Karpas-422 (cell line): ENCODE results near the gene PREPL. TPM values are rescaled to one million over a fixed set of nuclear protein-coding genes. Genes with fewer than 3 reads are reported as not detected.
"Not testable (repeated sequence)": the region's sequence is repeated elsewhere in the genome, so short reads cannot be mapped to it uniquely, and the experiment has no call there.

Experiments used
- DNase-seq: peaks from one replicate; pipeline ENCODE4 v3.0.0-alpha.2; 2015
- H2AFZ ChIP-seq: fragments of 200-600 bp; sonication (generic); 2 replicates; pipeline ENCODE4 v1.6.1; 2014; ENCODE audit warnings: antibody characterized with exemption, low read length, mixed read lengths
- H3K27ac ChIP-seq: fragments of 200-600 bp; sonication (generic); 2 replicates; pipeline ENCODE4 v1.5.1; 2014; ENCODE audit warnings: mild to moderate bottlenecking, low read length, moderate library complexity
- H3K27me3 ChIP-seq: fragments of 200-600 bp; sonication (generic); 2 replicates; pipeline ENCODE4 v1.6.1; 2014; ENCODE audit warnings: low read length, mixed read lengths
- H3K36me3 ChIP-seq: fragments of 200-600 bp; sonication (generic); 2 replicates; pipeline ENCODE4 v1.6.1; 2014; ENCODE audit warnings: low read length, mixed read lengths; ENCODE audit not compliant: insufficient read depth
- H3K4me1 ChIP-seq: fragments of 200-600 bp; sonication (generic); 2 replicates; pipeline ENCODE4 v1.6.1; 2014; ENCODE audit warnings: mild to moderate bottlenecking, low read length, mixed read lengths
- H3K4me2 ChIP-seq: fragments of 200-600 bp; sonication (generic); 2 replicates; pipeline ENCODE4 v1.6.1; 2014; ENCODE audit warnings: low read length, low read depth, mild to moderate bottlenecking; ENCODE audit not compliant: poor library complexity, severe bottlenecking
- H3K4me3 ChIP-seq: fragments of 200-600 bp; sonication (generic); 2 replicates; pipeline ENCODE4 v1.5.1; 2014; ENCODE audit warnings: mild to moderate bottlenecking, antibody characterized with exemption, low read length, mixed read lengths
- H3K79me2 ChIP-seq: fragments of 200-600 bp; sonication (generic); 2 replicates; pipeline ENCODE4 v1.6.1; 2014; ENCODE audit warnings: mild to moderate bottlenecking, low read length, mixed read lengths
- H3K9ac ChIP-seq: fragments of 200-600 bp; sonication (generic); 2 replicates; pipeline ENCODE4 v1.6.0; 2014; ENCODE audit warnings: low read length
- H3K9me2 ChIP-seq: fragments of 200-600 bp; sonication (generic), shearing (Covaris generic); replicated peaks from 2 replicates; pipeline ENCODE4 v1.6.0; 2014; ENCODE audit warnings: mild to moderate bottlenecking, low read length, moderate library complexity; ENCODE audit not compliant: insufficient read depth
- H3K9me3 ChIP-seq: fragments of 300-700, 200-600 bp; sonication (generic); 2 replicates; pipeline ENCODE4 v1.6.1; 2014; ENCODE audit warnings: low read length, mixed read lengths
- H4K20me1 ChIP-seq: fragments of 200-600 bp; sonication (generic); 2 replicates; pipeline ENCODE4 v1.6.1; 2014; ENCODE audit warnings: mild to moderate bottlenecking, antibody characterized with exemption, low read length, low read depth; ENCODE audit not compliant: insufficient read depth
- total RNA-seq: library from RNA; depleted of rRNA; stranded (reverse); fragments of >200 nt; shearing (Covaris generic); gene quantifications from 2 replicates; pipeline ENCODE4 v1.2.3, GENCODE V29; 2014; ENCODE audit warnings: low replicate concordance

Gene PREPL
- total RNA-seq, 1 experiment from 2014 or later = 80.8 TPM

- no peaks in the 10 kb centered on the region for H3K4me1 ChIP-seq
- H3K4me2 ChIP-seq = no peak overlapping the region
- no peaks in the 10 kb centered on the region for H4K20me1 ChIP-seq
- no peak for DNase-seq
- H3K36me3 ChIP-seq = peaks cover 31% of the 10 kb centered on the region; the same call in 1 of the 2 replicates
- H3K9ac ChIP-seq = no peak overlapping the region
- no peak overlapping the region for H2AFZ ChIP-seq
- H3K27ac ChIP-seq = no peak overlapping the region
- H3K9me2 ChIP-seq = no peaks in the 10 kb centered on the region
- no peak overlapping the region for H3K4me3 ChIP-seq
- no peaks in the 10 kb centered on the region for H3K27me3 ChIP-seq
- no peaks in the 10 kb centered on the region for H3K9me3 ChIP-seq
- H3K79me2 ChIP-seq = no peaks in the 10 kb centered on the region
These were observed 39.9 kb downstream of the PREPL start for GRCh38 chr2:44321360-44321759.

- Histone ChIP-seq H3K4me3 (no peak overlapping the region), H3K4me2 (no peak overlapping the region), H3K9ac (no peak overlapping the region), H3K9me3 (no peaks in the 10 kb centered on the region), H4K20me1 (no peaks in the 10 kb centered on the region), H3K27ac (no peak overlapping the region), H3K36me3 (peaks cover 34% of the 10 kb centered on the region; the same call in 1 of the 2 replicates), H3K79me2 (no peaks in the 10 kb centered on the region), H3K4me1 (no peaks in the 10 kb centered on the region), H2AFZ (no peak overlapping the region), H3K9me2 (no peaks in the 10 kb centered on the region), H3K27me3 (no peaks in the 10 kb centered on the region)
- DNase-seq = no peak
These were observed 40.5 kb downstream of the PREPL start for GRCh38 chr2:44320832-44321231.

GRCh38 chr2:44315945-44316344 lies 45.3 kb downstream of the PREPL start:
- no peak overlapping the region for H3K4me2 ChIP-seq
- H2AFZ ChIP-seq = no peak overlapping the region
- H3K4me1 ChIP-seq = no peaks in the 10 kb centered on the region
- no peaks in the 10 kb centered on the region for H3K27me3 ChIP-seq
- peaks cover 5% of the 10 kb centered on the region for H3K9me3 ChIP-seq
- no peaks in the 10 kb centered on the region for H4K20me1 ChIP-seq
- no peaks in the 10 kb centered on the region for H3K79me2 ChIP-seq
- no peak for DNase-seq
- no peak overlapping the region for H3K27ac ChIP-seq
- H3K9ac ChIP-seq = no peak overlapping the region
- H3K4me3 ChIP-seq = no peak overlapping the region
- H3K36me3 ChIP-seq = peaks cover 36% of the 10 kb centered on the region
- H3K9me2 ChIP-seq = no peaks in the 10 kb centered on the region

GRCh38 chr2:44314362-44314761 lies 46.9 kb downstream of the PREPL start:
- H3K27me3 ChIP-seq = no peaks in the 10 kb centered on the region
- no peaks in the 10 kb centered on the region for H3K4me1 ChIP-seq
- H3K79me2 ChIP-seq = no peaks in the 10 kb centered on the region
- no peak overlapping the region for H3K27ac ChIP-seq
- peaks cover 11% of the 10 kb centered on the region for H3K9me3 ChIP-seq
- no peak overlapping the region for H3K4me3 ChIP-seq
- no peaks in the 10 kb centered on the region for H3K9me2 ChIP-seq
- no peaks in the 10 kb centered on the region for H4K20me1 ChIP-seq
- peaks cover 33% of the 10 kb centered on the region for H3K36me3 ChIP-seq
- no peak overlapping the region for H3K4me2 ChIP-seq
- H2AFZ ChIP-seq = no peak overlapping the region
- no peak overlapping the region for H3K9ac ChIP-seq
- DNase-seq = no peak

GRCh38 chr2:44310287-44310686 lies 51.0 kb downstream of the PREPL start:
- H3K4me2 ChIP-seq = no peak overlapping the region
- no peaks in the 10 kb centered on the region for H3K4me1 ChIP-seq
- no peaks in the 10 kb centered on the region for H4K20me1 ChIP-seq

GRCh38 chr2:44305882-44306281 lies 55.4 kb downstream of the PREPL start:
- Histone ChIP-seq H3K9me2 (no peaks in the 10 kb centered on the region), H3K4me2 (no peak overlapping the region), H3K79me2 (no peaks in the 10 kb centered on the region), H3K27ac (no peak overlapping the region), H3K36me3 (no peaks in the 10 kb centered on the region; the same call in 1 of the 2 replicates), H3K9ac (no peak overlapping the region), H3K27me3 (no peaks in the 10 kb centered on the region), H3K4me1 (no peaks in the 10 kb centered on the region), H2AFZ (no peak overlapping the region), H3K9me3 (peaks cover 5% of the 10 kb centered on the region; the same call in 1 of the 2 replicates), H4K20me1 (no peaks in the 10 kb centered on the region), H3K4me3 (no peak overlapping the region)
- DNase-seq = no peak

More at GRCh38 chr2:44310287-44310686, 51.0 kb downstream of the PREPL start:
- H3K27me3 ChIP-seq = no peaks in the 10 kb centered on the region
- H3K9me3 ChIP-seq = peaks cover 11% of the 10 kb centered on the region
- no peak overlapping the region for H3K4me3 ChIP-seq
- H3K79me2 ChIP-seq = no peaks in the 10 kb centered on the region
- H3K27ac ChIP-seq = no peak overlapping the region
- no peak overlapping the region for H3K9ac ChIP-seq
- H3K36me3 ChIP-seq = peaks cover 26% of the 10 kb centered on the region
- no peak overlapping the region for H2AFZ ChIP-seq
- no peak for DNase-seq
- no peaks in the 10 kb centered on the region for H3K9me2 ChIP-seq

- DNase-seq = no peak
- Histone ChIP-seq H3K36me3 (no peaks in the 10 kb centered on the region), H3K4me3 (no peak overlapping the region), H3K9me2 (no peaks in the 10 kb centered on the region), H3K27ac (no peak overlapping the region), H3K9ac (no peak overlapping the region), H2AFZ (no peak overlapping the region), H3K4me1 (no peaks in the 10 kb centered on the region), H3K27me3 (no peaks in the 10 kb centered on the region), H3K79me2 (no peaks in the 10 kb centered on the region), H4K20me1 (no peaks in the 10 kb centered on the region), H3K4me2 (no peak overlapping the region), H3K9me3 (no peaks in the 10 kb centered on the region)
These were observed 57.0 kb downstream of the PREPL start for GRCh38 chr2:44304258-44304657.

GRCh38 chr2:44303766-44304165 lies 57.5 kb downstream of the PREPL start:
- not testable (repeated sequence) for H3K27ac ChIP-seq, H2AFZ ChIP-seq, H3K9ac ChIP-seq, DNase-seq, H3K36me3 ChIP-seq, H3K4me1 ChIP-seq, H3K79me2 ChIP-seq, H3K9me3 ChIP-seq, H3K9me2 ChIP-seq, H4K20me1 ChIP-seq, H3K27me3 ChIP-seq, H3K4me3 ChIP-seq, H3K4me2 ChIP-seq

GRCh38 chr2:44301111-44301510 lies 60.2 kb downstream of the PREPL start:
- H3K9ac ChIP-seq = no peak overlapping the region
- H3K9me3 ChIP-seq = no peaks in the 10 kb centered on the region
- no peak overlapping the region for H3K4me3 ChIP-seq

More at GRCh38 chr2:44301111-44301510, 60.2 kb downstream of the PREPL start:
- H2AFZ ChIP-seq = no peak overlapping the region
- H4K20me1 ChIP-seq = no peaks in the 10 kb centered on the region
- no peak for DNase-seq
- H3K27ac ChIP-seq = no peak overlapping the region
- H3K9me2 ChIP-seq = no peaks in the 10 kb centered on the region
- no peaks in the 10 kb centered on the region for H3K4me1 ChIP-seq
- no peaks in the 10 kb centered on the region for H3K79me2 ChIP-seq
- H3K4me2 ChIP-seq = no peak overlapping the region
- no peaks in the 10 kb centered on the region for H3K27me3 ChIP-seq
- H3K36me3 ChIP-seq = no peaks in the 10 kb centered on the region
